Testis (tissue), 2 donors: Measurements from ENCODE around the gene SLC17A2.

Experiments used
- POLR2A ChIP-seq: fragments of 450-650 bp; IDR thresholded peaks from one replicate; pipeline ENCODE4 v1.6.1; 2017; ENCODE audit warnings: antibody characterized with exemption, mild to moderate bottlenecking, moderate library complexity
- TF ChIP-seq, protein P1 (sequence below), 3 experiments: fragments of 450-650 bp in 2 of 3; fragments of 200-600 bp in 1 of 3; sonication (generic) in 1 of 3; IDR thresholded peaks; one replicate each; pipeline ENCODE4 v1.5.1; 2016 to 2019; ENCODE audit warnings: antibody characterized with exemption in 3 of 3, mild to moderate bottlenecking in 2 of 3, moderate library complexity in 1 of 3

DNA sequence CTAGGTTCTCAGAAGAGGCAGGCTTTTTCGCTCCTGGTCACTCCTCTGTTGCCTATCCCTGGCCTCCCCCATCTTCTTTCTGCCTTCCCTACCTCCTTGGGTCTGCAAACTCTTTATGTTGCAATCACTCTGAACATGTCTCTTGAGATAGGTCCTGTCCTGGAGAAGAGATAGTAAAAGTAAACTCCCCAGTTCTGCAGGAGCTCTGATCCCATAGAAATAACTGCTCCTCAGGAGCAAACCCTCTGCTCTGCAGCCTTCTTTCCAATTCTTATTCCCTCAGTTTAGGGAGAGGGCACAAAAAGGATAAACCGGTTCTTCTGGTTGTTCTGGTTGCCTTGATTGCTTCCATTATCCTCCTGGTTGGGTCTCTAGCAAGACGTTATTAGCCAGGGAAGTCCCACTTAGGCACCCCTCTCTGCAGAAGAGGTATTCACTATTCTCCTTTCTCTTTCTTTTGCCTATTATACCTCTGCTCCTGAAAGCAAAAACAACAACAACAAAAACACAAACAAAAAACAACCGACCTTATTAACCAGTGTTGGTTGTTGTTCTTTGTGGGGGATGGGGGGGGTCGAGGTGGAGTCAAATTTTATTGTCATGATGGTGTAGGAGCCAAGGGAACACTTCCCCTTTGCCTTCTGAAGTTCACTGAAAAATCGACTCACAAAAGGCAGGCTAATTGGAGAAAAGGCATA is 33.1 kb upstream of the SLC17A2 start:
- no peak for TF ChIP-seq POLR2A
- TF ChIP-seq, protein P1, sequence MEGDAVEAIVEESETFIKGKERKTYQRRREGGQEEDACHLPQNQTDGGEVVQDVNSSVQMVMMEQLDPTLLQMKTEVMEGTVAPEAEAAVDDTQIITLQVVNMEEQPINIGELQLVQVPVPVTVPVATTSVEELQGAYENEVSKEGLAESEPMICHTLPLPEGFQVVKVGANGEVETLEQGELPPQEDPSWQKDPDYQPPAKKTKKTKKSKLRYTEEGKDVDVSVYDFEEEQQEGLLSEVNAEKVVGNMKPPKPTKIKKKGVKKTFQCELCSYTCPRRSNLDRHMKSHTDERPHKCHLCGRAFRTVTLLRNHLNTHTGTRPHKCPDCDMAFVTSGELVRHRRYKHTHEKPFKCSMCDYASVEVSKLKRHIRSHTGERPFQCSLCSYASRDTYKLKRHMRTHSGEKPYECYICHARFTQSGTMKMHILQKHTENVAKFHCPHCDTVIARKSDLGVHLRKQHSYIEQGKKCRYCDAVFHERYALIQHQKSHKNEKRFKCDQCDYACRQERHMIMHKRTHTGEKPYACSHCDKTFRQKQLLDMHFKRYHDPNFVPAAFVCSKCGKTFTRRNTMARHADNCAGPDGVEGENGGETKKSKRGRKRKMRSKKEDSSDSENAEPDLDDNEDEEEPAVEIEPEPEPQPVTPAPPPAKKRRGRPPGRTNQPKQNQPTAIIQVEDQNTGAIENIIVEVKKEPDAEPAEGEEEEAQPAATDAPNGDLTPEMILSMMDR (IDR thresholded peaks at IDR 0.05): no peak
